CD4-positive, alpha-beta T cell treated with Interleukin-17A for 4 hours (primary cell): Measurements from ENCODE around the gene PFN3.
A peak's percentile ranks its signal among the peaks of the same experiment; 100 is the strongest.

Experiments
- DNase-seq: peaks from one replicate; pipeline ENCODE4 v3.0.0-alpha.2; 2020; ENCODE audit warnings: mixed read lengths

Gene PFN3

GRCh38 chr5:177437623-177438022 is 37.2 kb upstream of the PFN3 start:
- DNase-seq = no peak

GRCh38 chr5:177435847-177436536 is 35.5 kb upstream of the PFN3 start:
- DNase-seq = no peak

- no peak for DNase-seq
These were observed 34.7 kb upstream of the PFN3 start for GRCh38 chr5:177434942-177435738.

GRCh38 chr5:177434437-177434836 is 34.0 kb upstream of the PFN3 start:
- peak; percentile 72 for DNase-seq

- DNase-seq = no peak
These were observed 33.3 kb upstream of the PFN3 start for GRCh38 chr5:177433658-177434217.

- no peak for DNase-seq
These were observed 32.6 kb upstream of the PFN3 start for GRCh38 chr5:177432839-177433657.

GRCh38 chr5:177432143-177432838 is 31.8 kb upstream of the PFN3 start:
- no peak for DNase-seq

- DNase-seq = peak; percentile 73
These were observed 31.1 kb upstream of the PFN3 start for GRCh38 chr5:177431317-177432142.

- DNase-seq = no peak
These were observed 30.5 kb upstream of the PFN3 start for GRCh38 chr5:177430972-177431316.

GRCh38 chr5:177430140-177430951 is 29.9 kb upstream of the PFN3 start:
- DNase-seq = no peak

GRCh38 chr5:177429248-177430040 is 29.0 kb upstream of the PFN3 start:
- DNase-seq = peak; percentile 87

- no peak for DNase-seq
These were observed 28.2 kb upstream of the PFN3 start for GRCh38 chr5:177428574-177429217.

GRCh38 chr5:177427919-177428573 is 27.6 kb upstream of the PFN3 start:
- DNase-seq = peak; percentile 41

- DNase-seq = no peak
These were observed 26.9 kb upstream of the PFN3 start for GRCh38 chr5:177427211-177427822.

GRCh38 chr5:177426566-177427210 is 26.2 kb upstream of the PFN3 start, which contains the start of gene GRK6:
TSS of gene GRK6 (plus strand) at chr5:177426676. CDS start at chr5:177426846, 170 bp downstream.
- peak; percentile 79 for DNase-seq

GRCh38 chr5:177425801-177426565 is 25.5 kb upstream of the PFN3 start:
- peak; percentile 100 for DNase-seq
